ENCODE measurements around the gene SEC14L3. TPM values are rescaled to one million over a fixed set of nuclear protein-coding genes. Genes with fewer than 3 reads are reported as not detected.

SEC14L3 gene
- total and polyA plus RNA-seq, 2 donors (not counting 3 experiments of a cell fraction or from before 2014, with no cell fraction given): not detected

GRCh38 chr22:30420347-30421125 is 51.3 kb downstream of the SEC14L3 start:
- Histone ChIP-seq H3K36me3 (ENCODE audit: control insufficient read depth in 2 of 2, extremely low read depth in 1 of 2, insufficient read depth in 2 of 2, low read length in 2 of 2) (peaks cover 13 to 20% of the 10 kb centered on the region in 2 experiments), H3K4me1 (ENCODE audit: control insufficient read depth, extremely low read depth, insufficient read depth, low read length) (peaks cover 54% of the 10 kb centered on the region), H3K9me3 (replicated peaks; ENCODE audit: control insufficient read depth, insufficient read depth, low read length) (no peaks in the 10 kb centered on the region), H3K9me1 (replicated peaks; ENCODE audit: control insufficient read depth, extremely low read depth, insufficient read depth, low read length) (no peaks in the 10 kb centered on the region), H3K9ac (replicated peaks; ENCODE audit: extremely low read depth, insufficient read depth, low read length) (peak overlapping the region; percentile 82), H2AFZ (ENCODE audit: low read depth, low read length) (no peak overlapping the region), H3K27ac (ENCODE audit: insufficient read depth, low read depth, low read length) (peak overlapping the region; percentile 98), H4K20me1 (replicated peaks; ENCODE audit: control insufficient read depth, extremely low read depth, insufficient read depth, low read length) (no peaks in the 10 kb centered on the region), H3K27me3 (ENCODE audit: control insufficient read depth in 2 of 2, insufficient read depth in 2 of 2, low read length in 2 of 2) (no peaks in the 10 kb centered on the region), H3K4me2 (ENCODE audit: insufficient read depth, low read length) (peak overlapping the region; percentile 79), H3K4me3 (replicated peaks in 1 of 3; ENCODE audit: insufficient read depth in 1 of 3, low read depth in 1 of 3, low read length in 3 of 3) (peak overlapping the region in 1 of 3 experiments; percentile 36), H3K79me2 (ENCODE audit: control insufficient read depth, insufficient read depth, low read length) (no peaks in the 10 kb centered on the region)
- ChIA-PET CTCF (interaction anchor here (1.0 to 3.3 kb wide), 6 partner anchors 10 to 64 kb away, joined by 3 to 17 read pairs (median 6); partner anchors contain the start of genes RNF215 and SEC14L2), POLR2A (no interaction called here)
- peak; percentile 95 for FAIRE-seq
- dilution Hi-C loops (cut with MboI; ENCODE audit: extremely low pct_ligation_motif_present, low sequenced_read_pairs) (no loop called here), intact Hi-C loops (cut with micrococcal nuclease) (loop anchor here (1.0 to 10.0 kb wide), 3 partner anchors 23 to 1036 kb away; partner anchors contain the start of genes AP1B1, SEC14L2 and TCN2)
- DNase-seq (ENCODE audit: low read depth, low spot score): peak; percentile 92
- TF ChIP-seq POLR2A (IDR thresholded peaks at IDR 0.05; ENCODE audit: low read depth, low read length) (no peak), JUN (IDR thresholded peaks at IDR 0.05; ENCODE audit: borderline replicate concordance, insufficient read depth, insufficient read length, low read depth) (peak; percentile 54), GATA2 (IDR thresholded peaks at IDR 0.05; ENCODE audit: insufficient read depth, insufficient read length, low read depth, low read length) (peak; percentile 47), MYC (IDR thresholded peaks at IDR 0.05; ENCODE audit: low read depth, low read length) (no peak)
- TSS peak; percentile 1 for BruUV-seq (replicated peaks)

- no peaks in the 10 kb centered on the region for H3K79me2 ChIP-seq (ENCODE audit: control insufficient read depth, insufficient read depth, low read length)
Measured at GRCh38 chr22:30416837-30417236, 55.0 kb downstream of the SEC14L3 start.

More at GRCh38 chr22:30416837-30417236, 55.0 kb downstream of the SEC14L3 start:
- no peaks in the 10 kb centered on the region for H3K9me3 ChIP-seq (replicated peaks; ENCODE audit: control insufficient read depth, insufficient read depth, low read length)
- no peak for DNase-seq (ENCODE audit: low read depth, low spot score)
- H2AFZ ChIP-seq (ENCODE audit: low read depth, low read length): no peak overlapping the region
- no peak overlapping the region for H3K9ac ChIP-seq (replicated peaks; ENCODE audit: extremely low read depth, insufficient read depth, low read length)
- peaks cover 23% of the 10 kb centered on the region for H3K4me1 ChIP-seq (ENCODE audit: control insufficient read depth, extremely low read depth, insufficient read depth, low read length)
- H3K27ac ChIP-seq (ENCODE audit: insufficient read depth, low read depth, low read length): no peak overlapping the region
- TF ChIP-seq EZH2 (IDR thresholded peaks at IDR 0.05; ENCODE audit: borderline replicate concordance, low read depth, low read length, severe bottlenecking) (no peak), JUN (IDR thresholded peaks at IDR 0.05; ENCODE audit: borderline replicate concordance, insufficient read depth, insufficient read length, low read depth) (no peak), POLR2A (IDR thresholded peaks at IDR 0.05; ENCODE audit: low read depth, low read length) (no peak), FOS (IDR thresholded peaks at IDR 0.05; ENCODE audit: borderline replicate concordance, insufficient read depth, low read length) (no peak), POLR2AphosphoS5 (IDR thresholded peaks at IDR 0.05; ENCODE audit: insufficient read depth, low read depth, low read length) (no peak), MYC (IDR thresholded peaks at IDR 0.05; ENCODE audit: low read depth, low read length) (no peak), MAX (IDR thresholded peaks at IDR 0.05; ENCODE audit: insufficient read depth, insufficient read length) (no peak), GATA2 (IDR thresholded peaks at IDR 0.05; ENCODE audit: insufficient read depth, insufficient read length, low read depth, low read length) (no peak)
- TF ChIP-seq, protein P1, sequence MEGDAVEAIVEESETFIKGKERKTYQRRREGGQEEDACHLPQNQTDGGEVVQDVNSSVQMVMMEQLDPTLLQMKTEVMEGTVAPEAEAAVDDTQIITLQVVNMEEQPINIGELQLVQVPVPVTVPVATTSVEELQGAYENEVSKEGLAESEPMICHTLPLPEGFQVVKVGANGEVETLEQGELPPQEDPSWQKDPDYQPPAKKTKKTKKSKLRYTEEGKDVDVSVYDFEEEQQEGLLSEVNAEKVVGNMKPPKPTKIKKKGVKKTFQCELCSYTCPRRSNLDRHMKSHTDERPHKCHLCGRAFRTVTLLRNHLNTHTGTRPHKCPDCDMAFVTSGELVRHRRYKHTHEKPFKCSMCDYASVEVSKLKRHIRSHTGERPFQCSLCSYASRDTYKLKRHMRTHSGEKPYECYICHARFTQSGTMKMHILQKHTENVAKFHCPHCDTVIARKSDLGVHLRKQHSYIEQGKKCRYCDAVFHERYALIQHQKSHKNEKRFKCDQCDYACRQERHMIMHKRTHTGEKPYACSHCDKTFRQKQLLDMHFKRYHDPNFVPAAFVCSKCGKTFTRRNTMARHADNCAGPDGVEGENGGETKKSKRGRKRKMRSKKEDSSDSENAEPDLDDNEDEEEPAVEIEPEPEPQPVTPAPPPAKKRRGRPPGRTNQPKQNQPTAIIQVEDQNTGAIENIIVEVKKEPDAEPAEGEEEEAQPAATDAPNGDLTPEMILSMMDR (IDR thresholded peaks at IDR 0.05; ENCODE audit: extremely low read depth in 1 of 2, insufficient read depth in 1 of 2, low read depth in 1 of 2, low read length in 2 of 2): no peak
- dilution Hi-C loops (cut with MboI; ENCODE audit: extremely low pct_ligation_motif_present, low sequenced_read_pairs) (no loop called here), intact Hi-C loops (cut with micrococcal nuclease) (no loop called here)
- BruUV-seq (replicated peaks): no TSS peak
- H3K9me1 ChIP-seq (replicated peaks; ENCODE audit: control insufficient read depth, extremely low read depth, insufficient read depth, low read length): no peaks in the 10 kb centered on the region
- peaks cover 13 to 38% of the 10 kb centered on the region in 2 experiments for H3K36me3 ChIP-seq (ENCODE audit: control insufficient read depth in 2 of 2, extremely low read depth in 1 of 2, insufficient read depth in 2 of 2, low read length in 2 of 2)
- CTCF ChIA-PET: no interaction called here
- H3K27me3 ChIP-seq (ENCODE audit: control insufficient read depth in 2 of 2, insufficient read depth in 2 of 2, low read length in 2 of 2): no peaks in the 10 kb centered on the region
- POLR2A ChIA-PET: no interaction called here
- FAIRE-seq: no peak
- no peaks in the 10 kb centered on the region for H4K20me1 ChIP-seq (replicated peaks; ENCODE audit: control insufficient read depth, extremely low read depth, insufficient read depth, low read length)
- H3K4me2 ChIP-seq (ENCODE audit: insufficient read depth, low read length): no peak overlapping the region
- no peak overlapping the region for H3K4me3 ChIP-seq (replicated peaks in 1 of 3; ENCODE audit: insufficient read depth in 1 of 3, low read depth in 1 of 3, low read length in 3 of 3)
